D721Med (cell line): ENCODE measurements around the gene SLC22A5.

Source experiments
- DNase-seq: peaks from one replicate; pipeline ENCODE4 v3.0.0; 2011; ENCODE audit warnings: low spot score; ENCODE audit not compliant: insufficient read length
- FAIRE-seq: peaks from 2 replicates; lab custom pipeline; 2011; peaks lifted over from hg19 to GRCh38; lab: Jason Lieb, UNC
- TF ChIP-seq, protein P1 (sequence below): IDR thresholded peaks from 2 replicates; pipeline ENCODE4 v1.5.1; 2012; ENCODE audit warnings: mild to moderate bottlenecking, control low read depth; ENCODE audit not compliant: insufficient read depth; ENCODE audit errors: missing control alignments

SLC22A5 gene

DNA sequence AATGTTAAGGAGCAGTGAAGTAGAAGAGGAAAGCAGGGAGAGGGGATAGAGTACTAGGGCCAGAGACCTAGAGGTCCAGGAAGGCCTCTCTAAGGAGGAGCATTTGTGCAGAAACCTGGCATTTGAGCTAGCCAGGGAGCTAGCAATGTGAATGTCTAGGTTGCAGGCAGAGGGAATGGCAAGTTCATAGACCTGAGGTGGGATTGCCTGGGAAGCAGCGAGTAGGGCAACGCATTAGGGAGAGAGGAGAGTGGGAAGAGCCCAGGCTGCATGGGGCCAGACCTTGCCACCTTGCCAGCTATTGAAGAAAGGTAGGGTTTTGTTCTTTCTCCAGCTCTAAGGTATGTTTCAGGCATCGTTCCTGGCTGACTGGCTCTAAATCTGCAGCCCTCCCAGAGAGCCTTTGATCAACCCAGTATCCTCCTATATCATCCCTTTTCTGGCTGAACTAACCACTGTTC, 54.0 kb downstream of the SLC22A5 start:
- TF ChIP-seq, protein P1, sequence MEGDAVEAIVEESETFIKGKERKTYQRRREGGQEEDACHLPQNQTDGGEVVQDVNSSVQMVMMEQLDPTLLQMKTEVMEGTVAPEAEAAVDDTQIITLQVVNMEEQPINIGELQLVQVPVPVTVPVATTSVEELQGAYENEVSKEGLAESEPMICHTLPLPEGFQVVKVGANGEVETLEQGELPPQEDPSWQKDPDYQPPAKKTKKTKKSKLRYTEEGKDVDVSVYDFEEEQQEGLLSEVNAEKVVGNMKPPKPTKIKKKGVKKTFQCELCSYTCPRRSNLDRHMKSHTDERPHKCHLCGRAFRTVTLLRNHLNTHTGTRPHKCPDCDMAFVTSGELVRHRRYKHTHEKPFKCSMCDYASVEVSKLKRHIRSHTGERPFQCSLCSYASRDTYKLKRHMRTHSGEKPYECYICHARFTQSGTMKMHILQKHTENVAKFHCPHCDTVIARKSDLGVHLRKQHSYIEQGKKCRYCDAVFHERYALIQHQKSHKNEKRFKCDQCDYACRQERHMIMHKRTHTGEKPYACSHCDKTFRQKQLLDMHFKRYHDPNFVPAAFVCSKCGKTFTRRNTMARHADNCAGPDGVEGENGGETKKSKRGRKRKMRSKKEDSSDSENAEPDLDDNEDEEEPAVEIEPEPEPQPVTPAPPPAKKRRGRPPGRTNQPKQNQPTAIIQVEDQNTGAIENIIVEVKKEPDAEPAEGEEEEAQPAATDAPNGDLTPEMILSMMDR: no peak
- no peak for DNase-seq
- FAIRE-seq: no peak

DNA sequence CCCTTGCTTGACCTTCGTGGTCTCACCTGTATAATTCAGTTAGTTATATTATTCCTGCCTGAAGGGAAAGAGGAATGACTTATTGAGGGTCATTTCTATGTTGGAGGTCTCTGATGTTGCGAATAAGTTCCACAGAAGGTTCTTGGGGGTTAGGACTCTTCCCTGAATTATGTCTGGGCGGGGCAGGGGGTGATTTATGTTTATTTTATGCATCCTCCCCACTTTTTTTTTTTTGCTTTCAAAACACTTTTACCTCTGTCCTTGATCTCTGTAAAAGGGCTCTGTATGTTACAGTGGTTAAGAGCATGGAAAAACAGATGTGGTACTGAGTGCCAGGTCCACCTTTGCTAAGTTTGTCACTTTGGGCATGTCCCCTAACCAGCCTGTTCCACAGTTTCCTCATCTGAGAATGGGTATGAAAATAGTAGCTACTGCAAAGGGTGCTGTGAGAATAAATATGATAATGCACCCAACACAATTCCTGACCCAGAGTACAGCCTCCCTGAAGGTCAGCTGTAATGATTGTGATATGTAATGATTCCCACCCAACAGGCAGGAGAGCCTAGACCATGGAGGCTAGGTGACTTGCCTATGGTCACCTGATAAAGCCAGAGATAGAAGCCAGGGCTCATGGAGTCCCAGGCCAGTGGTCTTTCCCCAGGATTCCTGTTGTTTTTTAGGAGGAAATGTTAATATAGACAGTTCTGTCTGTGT, 54.8 kb downstream of the SLC22A5 start:
- DNase-seq (no peak), FAIRE-seq (no peak)
- TF ChIP-seq, protein P1: no peak

GRCh38 chr5:132425009-132425937, 55.8 kb downstream of the SLC22A5 start:
- no peak for DNase-seq
- TF ChIP-seq, protein P1: no peak
- no peak for FAIRE-seq

- DNase-seq (no peak), FAIRE-seq (no peak)
- TF ChIP-seq, protein P1: no peak
Observed at GRCh38 chr5:132425975-132426524, 56.5 kb downstream of the SLC22A5 start.

- TF ChIP-seq, protein P1: no peak
- DNase-seq (no peak), FAIRE-seq (no peak)
Observed at GRCh38 chr5:132426525-132427138, 57.1 kb downstream of the SLC22A5 start.

- no peak for DNase-seq
- TF ChIP-seq, protein P1: no peak
Observed at GRCh38 chr5:132427281-132428146, 58.0 kb downstream of the SLC22A5 start.

More at GRCh38 chr5:132427281-132428146, 58.0 kb downstream of the SLC22A5 start:
- FAIRE-seq: no peak
